A549 treated with RU486 at 1 μM for 4 hours (cell line): ENCODE data around the gene LRRC46. TPM values are rescaled to one million over a fixed set of nuclear protein-coding genes. Genes with fewer than 3 reads are reported as not detected.

Source experiments
- total RNA-seq: library from RNA; stranded (reverse); fragments of 200-300 nt; extraction: Qiagen RNA extraction; gene quantifications from 5 replicates; pipeline ENCODE4 v1.2.3, GENCODE V29; 2022; ENCODE audit warnings: low read depth

The LRRC46 gene, protein sequence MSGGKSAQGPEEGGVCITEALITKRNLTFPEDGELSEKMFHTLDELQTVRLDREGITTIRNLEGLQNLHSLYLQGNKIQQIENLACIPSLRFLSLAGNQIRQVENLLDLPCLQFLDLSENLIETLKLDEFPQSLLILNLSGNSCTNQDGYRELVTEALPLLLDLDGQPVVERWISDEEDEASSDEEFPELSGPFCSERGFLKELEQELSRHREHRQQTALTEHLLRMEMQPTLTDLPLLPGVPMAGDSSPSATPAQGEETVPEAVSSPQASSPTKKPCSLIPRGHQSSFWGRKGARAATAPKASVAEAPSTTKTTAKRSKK
- 2.8 to 4.8 TPM (median 3.4 TPM) in 5 replicates for total RNA-seq

GRCh38 chr17:47831003-47831933 is at the start of gene LRRC46, which contains the start of gene MRPL10:
TSS of gene LRRC46 (plus strand) at chr17:47831670. CDS start at chr17:47831990, 320 bp downstream.
TSS of gene MRPL10 (minus strand) at chr17:47831541. CDS start at chr17:47831511, 30 bp downstream.

GRCh38 chr17:47821424-47822391 is 9.8 kb upstream of the LRRC46 start, which contains the start of gene OSBPL7:
TSS of gene OSBPL7 (minus strand) at chr17:47821794. CDS start at chr17:47820278, 1,516 bp downstream.

GRCh38 chr17:47840742-47841487 is 9.4 kb downstream of the LRRC46 start, which contains the start of gene SCRN2:
TSS of gene SCRN2 (minus strand) at chr17:47841273. CDS start at chr17:47840843, 430 bp downstream.

GRCh38 chr17:47850692-47851573 is 19.5 kb downstream of the LRRC46 start, which contains the start of gene SP6:
TSS of gene SP6 (minus strand) at chr17:47851163. CDS start at chr17:47848429, 2,734 bp downstream.

Other genes with a start within 250 kb of the LRRC46 start
- gene KPNB1, start 181.8 kb upstream of the LRRC46 start, total RNA-seq = 291 to 430 TPM (median 304 TPM) in 5 replicates
- 3.7 to 7.0 TPM (median 6.2 TPM) in 5 replicates for gene TBKBP1, start 137.5 kb upstream of the LRRC46 start, total RNA-seq
- gene TBX21, start 98.4 kb upstream of the LRRC46 start, total RNA-seq = 0.10 TPM in 2 of 5 replicates, not detected in the others
- gene OSBPL7, start 9.9 kb upstream of the LRRC46 start, total RNA-seq = 7.5 to 11.0 TPM (median 9.1 TPM) in 5 replicates
- 87.4 to 119 TPM (median 92.5 TPM) in 5 replicates for gene MRPL10, start 129 bp upstream of the LRRC46 start, total RNA-seq
- gene SCRN2, start 9.6 kb downstream of the LRRC46 start, total RNA-seq = 28.7 to 40.0 TPM (median 33.7 TPM) in 5 replicates
- gene SP6, start 19.5 kb downstream of the LRRC46 start, total RNA-seq = 2.5 to 3.1 TPM (median 3.0 TPM) in 5 replicates
- gene SP2, start 64.6 kb downstream of the LRRC46 start, total RNA-seq = 15.7 to 18.9 TPM (median 18.4 TPM) in 5 replicates
- gene PNPO, start 109.9 kb downstream of the LRRC46 start, total RNA-seq = 18.7 to 21.1 TPM (median 20.3 TPM) in 5 replicates
- gene PRR15L, start 126.2 kb downstream of the LRRC46 start, total RNA-seq = 0.08 to 0.33 TPM (median 0.12 TPM) in 5 replicates
- gene CDK5RAP3, start 139.4 kb downstream of the LRRC46 start, total RNA-seq = 90.4 to 113 TPM (median 99.0 TPM) in 5 replicates
- gene COPZ2, start 206.1 kb downstream of the LRRC46 start, total RNA-seq = 12.3 to 21.4 TPM (median 15.6 TPM) in 5 replicates
- 95.1 to 114 TPM (median 108 TPM) in 5 replicates for gene NFE2L1, start 216.7 kb downstream of the LRRC46 start, total RNA-seq